Stimulated activated CD4-positive, alpha-beta T cell treated with anti-CD3 and anti-CD28 coated beads, Interleukin-4, amount 100 ng/mL, for 24 hours (primary cell): Measurements from ENCODE around the gene CD151.
A peak's percentile ranks its signal among the peaks of the same experiment; 100 is the strongest.

Source experiments
- DNase-seq: peaks from one replicate; pipeline ENCODE4 v3.0.0-alpha.2; 2020

Gene CD151

GRCh38 chr11:843818-844692, 11.3 kb downstream of the CD151 start:
- no peak for DNase-seq

- no peak for DNase-seq
Measured at GRCh38 chr11:844693-845644, 12.2 kb downstream of the CD151 start.

GRCh38 chr11:845872-846495, 13.2 kb downstream of the CD151 start:
- DNase-seq, result no peak

GRCh38 chr11:846496-847098, 13.8 kb downstream of the CD151 start:
- no peak for DNase-seq

- no peak for DNase-seq
Measured at GRCh38 chr11:847876-848275, 15.1 kb downstream of the CD151 start.

- peak; percentile 71 for DNase-seq
Measured at GRCh38 chr11:848380-848931, 15.7 kb downstream of the CD151 start.

GRCh38 chr11:849104-849824, 16.5 kb downstream of the CD151 start:
- no peak for DNase-seq

- no peak for DNase-seq
Measured at GRCh38 chr11:849951-850774, 17.4 kb downstream of the CD151 start.

- no peak for DNase-seq
Measured at GRCh38 chr11:850775-851763, 18.3 kb downstream of the CD151 start.

- no peak for DNase-seq
Measured at GRCh38 chr11:852762-853161, 20.0 kb downstream of the CD151 start.

- no peak for DNase-seq
Measured at GRCh38 chr11:853682-854448, 21.1 kb downstream of the CD151 start.

- DNase-seq, result no peak
Measured at GRCh38 chr11:854601-855329, 22.0 kb downstream of the CD151 start.

GRCh38 chr11:855330-855674, 22.6 kb downstream of the CD151 start:
- no peak for DNase-seq

GRCh38 chr11:855796-856195, 23.0 kb downstream of the CD151 start:
- DNase-seq, result no peak

- no peak for DNase-seq
Measured at GRCh38 chr11:856397-856796, 23.6 kb downstream of the CD151 start.

GRCh38 chr11:858053-858761, 25.5 kb downstream of the CD151 start:
- DNase-seq, result no peak

GRCh38 chr11:858762-859339, 26.1 kb downstream of the CD151 start:
- no peak for DNase-seq
